OCI-LY1 (cell line): ENCODE measurements around the gene CCT6B.

Experiments used
- H2AFZ ChIP-seq: fragments of 200-600 bp; sonication (generic), shearing (Covaris generic); 2 replicates; pipeline ENCODE4 v1.6.0; 2014; ENCODE audit warnings: antibody characterized with exemption, mild to moderate bottlenecking, low read length
- H3F3A ChIP-seq: fragments of 200-600 bp; sonication (generic), shearing (Covaris generic); 2 replicates; pipeline ENCODE4 v1.6.0; 2014; ENCODE audit warnings: mild to moderate bottlenecking, antibody characterized with exemption, low read length, moderate library complexity; ENCODE audit not compliant: insufficient read depth
- H3K27ac ChIP-seq: fragments of 200-600 bp; sonication (generic); 2 replicates; pipeline ENCODE4 v1.5.1; 2014; ENCODE audit warnings: low read length, mixed run types, mild to moderate bottlenecking, low read depth; ENCODE audit not compliant: poor library complexity, severe bottlenecking
- H3K27me3 ChIP-seq: fragments of 200-600 bp; sonication (generic); 2 replicates; pipeline ENCODE4 v1.6.0; 2014; ENCODE audit warnings: antibody characterized with exemption, mild to moderate bottlenecking, low read length, moderate library complexity; ENCODE audit not compliant: insufficient read depth
- H3K36me3 ChIP-seq: fragments of 200-600 bp; sonication (generic); 2 replicates; pipeline ENCODE4 v1.6.1; 2014; ENCODE audit warnings: mild to moderate bottlenecking, antibody characterized with exemption, low read length, moderate library complexity, mixed read lengths; ENCODE audit not compliant: insufficient read depth
- H3K4me1 ChIP-seq: fragments of 200-600 bp; sonication (generic); 2 replicates; pipeline ENCODE4 v1.5.1; 2014; ENCODE audit warnings: mild to moderate bottlenecking, low read length, moderate library complexity; ENCODE audit not compliant: insufficient read depth, severe bottlenecking
- H3K4me2 ChIP-seq: fragments of 200-600 bp; sonication (generic), shearing (Covaris generic); 2 replicates; pipeline ENCODE4 v1.6.1; 2014; ENCODE audit warnings: low read length
- H3K4me3 ChIP-seq: fragments of 200-600 bp; sonication (generic); 2 replicates; pipeline ENCODE4 v1.5.1; 2014; ENCODE audit warnings: low read length, low read depth, mild to moderate bottlenecking, mixed read lengths; ENCODE audit not compliant: poor library complexity, severe bottlenecking
- H3K79me2 ChIP-seq: fragments of 200-600 bp; shearing (Covaris generic); 2 replicates; pipeline ENCODE4 v1.6.1; 2016; ENCODE audit warnings: mixed run types, low read length, mixed read lengths; ENCODE audit not compliant: insufficient read depth
- H3K9ac ChIP-seq: fragments of 200-600 bp; sonication (generic), shearing (Covaris generic); 2 replicates; pipeline ENCODE4 v1.6.1; 2014; ENCODE audit warnings: mild to moderate bottlenecking, low read length, mixed read lengths
- H3K9me2 ChIP-seq: fragments of 200-600 bp; sonication (generic), shearing (Covaris generic); 2 replicates; pipeline ENCODE4 v1.6.1; 2014; ENCODE audit warnings: low read depth, mild to moderate bottlenecking, low read length, mixed read lengths
- H3K9me3 ChIP-seq: fragments of 200-600 bp; shearing (Covaris generic); 2 replicates; pipeline ENCODE4 v1.6.1; 2014; ENCODE audit warnings: low read length, mixed read lengths
- H4K20me1 ChIP-seq: fragments of 200-600 bp; sonication (generic), shearing (Covaris generic); 2 replicates; pipeline ENCODE4 v1.6.0; 2016; ENCODE audit warnings: mild to moderate bottlenecking, low read length; ENCODE audit not compliant: insufficient read depth
- CTCF ChIP-seq: fragments of 200-600 bp; sonication (generic), shearing (Covaris generic); IDR thresholded peaks from 2 replicates; pipeline ENCODE4 v1.5.1; 2017; ENCODE audit warnings: mild to moderate bottlenecking, antibody characterized with exemption, low read length, moderate library complexity, mixed read lengths
- EZH2 ChIP-seq: fragments of 200-600 bp; sonication (generic), shearing (Covaris generic); IDR thresholded peaks from 2 replicates; pipeline ENCODE4 v1.8.0; 2017; ENCODE audit warnings: borderline replicate concordance, mixed run types, mild to moderate bottlenecking, antibody characterized with exemption, low read length, moderate library complexity, mixed read lengths

Gene CCT6B

DNA sequence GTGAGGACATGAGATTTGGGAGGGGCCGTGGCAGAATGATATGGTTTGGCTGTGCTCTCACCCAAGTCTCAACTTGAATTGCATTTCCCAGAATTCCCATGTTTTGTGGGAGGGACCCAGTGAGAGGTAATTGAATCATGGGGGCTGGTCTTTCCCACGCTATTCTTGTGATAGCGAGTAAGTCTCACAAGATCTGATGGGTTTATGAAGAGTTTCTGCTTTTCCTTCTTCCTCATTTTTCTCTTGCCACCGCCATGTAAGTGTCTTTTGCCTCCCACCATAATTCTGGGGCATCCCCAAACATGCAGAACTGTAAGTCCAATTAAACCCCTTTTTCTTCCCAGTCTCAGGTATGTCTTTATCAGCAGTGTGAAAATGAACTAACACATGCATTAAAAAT is 40.6 kb downstream of the CCT6B start:
- H3K27ac ChIP-seq: no peak overlapping the region
- H3K4me1 ChIP-seq: no peaks in the 10 kb centered on the region
- no peaks in the 10 kb centered on the region for H4K20me1 ChIP-seq
- H2AFZ ChIP-seq: no peak overlapping the region
- H3K4me3 ChIP-seq: no peak overlapping the region
- H3K36me3 ChIP-seq: no peaks in the 10 kb centered on the region
- H3F3A ChIP-seq: no peaks in the 10 kb centered on the region
- H3K79me2 ChIP-seq: no peaks in the 10 kb centered on the region
- H3K27me3 ChIP-seq: no peaks in the 10 kb centered on the region
- no peak overlapping the region for H3K4me2 ChIP-seq
- no peaks in the 10 kb centered on the region for H3K9me2 ChIP-seq
- no peaks in the 10 kb centered on the region for H3K9me3 ChIP-seq
- H3K9ac ChIP-seq: no peak overlapping the region
- TF ChIP-seq CTCF: no peak
- TF ChIP-seq EZH2: no peak

GRCh38 chr17:34917381-34917780 is 43.9 kb downstream of the CCT6B start:
- no peaks in the 10 kb centered on the region for H3K9me3 ChIP-seq
- H3K4me2 ChIP-seq: no peak overlapping the region
- H3K9ac ChIP-seq: no peak overlapping the region
- no peak overlapping the region for H3K4me3 ChIP-seq
- H3K27ac ChIP-seq: no peak overlapping the region
- TF ChIP-seq CTCF (no peak), EZH2 (no peak)
- no peaks in the 10 kb centered on the region for H3K36me3 ChIP-seq
- no peaks in the 10 kb centered on the region for H3K4me1 ChIP-seq
- no peak overlapping the region for H2AFZ ChIP-seq
- H3K27me3 ChIP-seq: no peaks in the 10 kb centered on the region
- no peaks in the 10 kb centered on the region for H3K79me2 ChIP-seq
- no peaks in the 10 kb centered on the region for H3K9me2 ChIP-seq
- H4K20me1 ChIP-seq: no peaks in the 10 kb centered on the region
- H3F3A ChIP-seq: no peaks in the 10 kb centered on the region

DNA sequence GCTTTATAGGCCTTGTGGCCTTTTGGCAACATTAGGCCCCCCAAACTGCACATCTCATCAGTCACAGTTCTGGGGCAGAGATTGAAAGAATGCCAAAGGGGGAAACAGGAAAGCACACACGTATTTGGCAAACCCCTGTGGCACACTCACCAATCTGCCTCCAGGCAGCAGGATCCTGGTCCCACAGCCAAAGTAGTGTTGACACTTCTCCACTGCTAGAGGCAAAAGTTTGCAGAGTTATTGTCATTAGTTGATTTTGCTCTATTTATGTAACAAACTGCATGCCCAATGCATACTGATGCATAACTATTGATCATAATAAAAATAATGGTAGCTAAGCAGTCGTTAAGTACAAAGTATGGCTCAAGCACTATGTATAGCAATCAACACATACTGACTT is 45.1 kb downstream of the CCT6B start:
- Histone ChIP-seq H3K9me2 (no peaks in the 10 kb centered on the region), H3K9ac (no peak overlapping the region), H2AFZ (no peak overlapping the region), H3K79me2 (no peaks in the 10 kb centered on the region), H4K20me1 (no peaks in the 10 kb centered on the region), H3K36me3 (no peaks in the 10 kb centered on the region), H3F3A (no peaks in the 10 kb centered on the region), H3K4me3 (no peak overlapping the region), H3K27me3 (no peaks in the 10 kb centered on the region), H3K9me3 (no peaks in the 10 kb centered on the region), H3K4me1 (no peaks in the 10 kb centered on the region), H3K4me2 (no peak overlapping the region), H3K27ac (no peak overlapping the region)
- TF ChIP-seq CTCF: no peak
- TF ChIP-seq EZH2: no peak
